ENCODE results near the gene HMGB3. TPM values are rescaled to one million over a fixed set of nuclear protein-coding genes. Genes with fewer than 3 reads are reported as not detected.

HMGB3 gene
- total RNA-seq, 4 donors from 2014 or later = 2.6 to 23.2 (median 8.6) TPM

GRCh38 chrX:150990910-150991309 is 7.8 kb downstream of the HMGB3 start:
- Histone ChIP-seq H3K4me1 (no peaks in the 10 kb centered on the region), H3K4me3 (no peak overlapping the region), H3K36me3 (no peaks in the 10 kb centered on the region), H3K27me3 (no peaks in the 10 kb centered on the region), H3K27ac (no peak overlapping the region), H3K9me3 (no peaks in the 10 kb centered on the region)
- no peak for TF ChIP-seq EP300 (IDR thresholded peaks at IDR 0.05; ENCODE audit: low read depth)
- no peak for TF ChIP-seq CTCF (IDR thresholded peaks at IDR 0.05)
- TF ChIP-seq POLR2AphosphoS5 (IDR thresholded peaks at IDR 0.05) = no peak
- 54% methylated on average over 5 of the region's 5 CpGs; no CpG with 5 or more reads in 1 of the 2 donors for WGBS, 2 donors (ENCODE audit: low coverage in 1 of 2)
- no peak for DNase-seq
- in situ Hi-C loops (cut with MboI; ENCODE audit: low pct_ligation_motif_present in 1 of 4, low pct_unique_long_range_greater_than_20kb in 1 of 4, low sequenced_read_pairs in 3 of 4) = loop anchor here in 2 of 4 donors (5.0 to 25.0 kb wide), 3 partner anchors 94 to 216 kb away; partner anchors contain the start of gene CD99L2 (in 1 of the 2)
- intact Hi-C loops (cut with DNase I; ENCODE audit: low total_unique reads) = no loop called here

- no peak overlapping the region for H3K27ac ChIP-seq
- H3K4me1 ChIP-seq = no peaks in the 10 kb centered on the region
- H3K36me3 ChIP-seq = no peaks in the 10 kb centered on the region
- no peak for DNase-seq
- H3K27me3 ChIP-seq = no peaks in the 10 kb centered on the region
- intact Hi-C loops (cut with DNase I; ENCODE audit: low total_unique reads) = no loop called here
- in situ Hi-C loops (cut with MboI; ENCODE audit: low pct_ligation_motif_present in 1 of 4, low pct_unique_long_range_greater_than_20kb in 1 of 4, low sequenced_read_pairs in 3 of 4) = loop anchor here in 1 of 4 donors (25.0 kb wide), 1 partner anchor 89 kb away; no protein-coding TSS in a partner anchor
- H3K9me3 ChIP-seq = no peaks in the 10 kb centered on the region
- TF ChIP-seq CTCF (IDR thresholded peaks at IDR 0.05) = no peak
- no peak for TF ChIP-seq POLR2A (IDR thresholded peaks at IDR 0.05)
- TF ChIP-seq EP300 (IDR thresholded peaks at IDR 0.05; ENCODE audit: low read depth) = no peak
- no peak for TF ChIP-seq POLR2AphosphoS5 (IDR thresholded peaks at IDR 0.05)
- 75% methylated on average over 5 of the region's 5 CpGs; no CpG with 5 or more reads in 1 of the 2 donors for WGBS, 2 donors (ENCODE audit: low coverage in 1 of 2)
- no peak overlapping the region for H3K4me3 ChIP-seq
These were observed 17.8 kb downstream of the HMGB3 start for GRCh38 chrX:151000861-151001331.

- in situ Hi-C loops (cut with MboI; ENCODE audit: low pct_ligation_motif_present in 1 of 4, low pct_unique_long_range_greater_than_20kb in 1 of 4, low sequenced_read_pairs in 3 of 4) (loop anchor here in 1 of 4 donors (25.0 kb wide), 1 partner anchor 92 kb away; no protein-coding TSS in a partner anchor), intact Hi-C loops (cut with DNase I; ENCODE audit: low total_unique reads) (no loop called here)
- Histone ChIP-seq H3K36me3 (no peaks in the 10 kb centered on the region), H3K4me1 (no peaks in the 10 kb centered on the region), H3K9me3 (no peaks in the 10 kb centered on the region), H3K27me3 (no peaks in the 10 kb centered on the region), H3K4me3 (no peak overlapping the region), H3K27ac (no peak overlapping the region)
- TF ChIP-seq POLR2A (IDR thresholded peaks at IDR 0.05) (no peak), POLR2AphosphoS5 (IDR thresholded peaks at IDR 0.05) (no peak), CTCF (IDR thresholded peaks at IDR 0.05) (peak in 4 of 5 experiments; percentile 13 to 45 (median 17)), EP300 (IDR thresholded peaks at IDR 0.05; ENCODE audit: low read depth) (no peak)
- no peak for DNase-seq
- 96 to 100% methylated on average over 1 of the region's 1 CpG for WGBS, 2 donors (ENCODE audit: low coverage in 1 of 2)
These were observed 20.9 kb downstream of the HMGB3 start for GRCh38 chrX:151004085-151004484.

GRCh38 chrX:151006410-151007109 is 23.4 kb downstream of the HMGB3 start:
- Histone ChIP-seq H3K4me1 (no peaks in the 10 kb centered on the region), H3K36me3 (no peaks in the 10 kb centered on the region), H3K27ac (no peak overlapping the region), H3K9me3 (no peaks in the 10 kb centered on the region), H3K27me3 (no peaks in the 10 kb centered on the region), H3K4me3 (no peak overlapping the region)
- DNase-seq = no peak
- intact Hi-C loops (cut with DNase I; ENCODE audit: low total_unique reads) = no loop called here
- in situ Hi-C loops (cut with MboI; ENCODE audit: low pct_ligation_motif_present in 1 of 4, low pct_unique_long_range_greater_than_20kb in 1 of 4, low sequenced_read_pairs in 3 of 4) = loop anchor here in 1 of 4 donors (25.0 kb wide), 1 partner anchor 94 kb away; no protein-coding TSS in a partner anchor
- 77 to 100% methylated on average over 1 to 4 of the region's 4 CpGs for WGBS, 2 donors (ENCODE audit: low coverage in 1 of 2)
- TF ChIP-seq POLR2A (IDR thresholded peaks at IDR 0.05) (no peak), CTCF (IDR thresholded peaks at IDR 0.05) (no peak), POLR2AphosphoS5 (IDR thresholded peaks at IDR 0.05) (no peak), EP300 (IDR thresholded peaks at IDR 0.05; ENCODE audit: low read depth) (no peak)

All from transverse colon (tissue), 4 donors.